ENCODE data around the gene WDR90. TPM values are rescaled to one million over a fixed set of nuclear protein-coding genes. Genes with fewer than 3 reads are reported as not detected.

The WDR90 gene
- total RNA-seq, 2 donors from 2014 or later: 15.8 to 111 TPM

GRCh38 chr16:629833-630248 lies 19.3 kb upstream of the WDR90 start:
- H3K4me3 ChIP-seq: no peak overlapping the region
- 40 to 55% methylated on average over 1 to 6 of the region's 11 CpGs for WGBS, 2 donors
- H3K9me3 ChIP-seq: no peaks in the 10 kb centered on the region
- ATAC-seq: peak; percentile 5
- H3K27ac ChIP-seq: no peak overlapping the region
- H3K27me3 ChIP-seq: no peaks in the 10 kb centered on the region
- intact Hi-C loops (cut with DNase I): no loop called here
- H3K36me3 ChIP-seq (replicated peaks in 1 of 2; ENCODE audit: insufficient read depth in 1 of 2, low read depth in 2 of 2): peaks cover 4 to 7% of the 10 kb centered on the region in 2 donors
- TF ChIP-seq, protein P1, sequence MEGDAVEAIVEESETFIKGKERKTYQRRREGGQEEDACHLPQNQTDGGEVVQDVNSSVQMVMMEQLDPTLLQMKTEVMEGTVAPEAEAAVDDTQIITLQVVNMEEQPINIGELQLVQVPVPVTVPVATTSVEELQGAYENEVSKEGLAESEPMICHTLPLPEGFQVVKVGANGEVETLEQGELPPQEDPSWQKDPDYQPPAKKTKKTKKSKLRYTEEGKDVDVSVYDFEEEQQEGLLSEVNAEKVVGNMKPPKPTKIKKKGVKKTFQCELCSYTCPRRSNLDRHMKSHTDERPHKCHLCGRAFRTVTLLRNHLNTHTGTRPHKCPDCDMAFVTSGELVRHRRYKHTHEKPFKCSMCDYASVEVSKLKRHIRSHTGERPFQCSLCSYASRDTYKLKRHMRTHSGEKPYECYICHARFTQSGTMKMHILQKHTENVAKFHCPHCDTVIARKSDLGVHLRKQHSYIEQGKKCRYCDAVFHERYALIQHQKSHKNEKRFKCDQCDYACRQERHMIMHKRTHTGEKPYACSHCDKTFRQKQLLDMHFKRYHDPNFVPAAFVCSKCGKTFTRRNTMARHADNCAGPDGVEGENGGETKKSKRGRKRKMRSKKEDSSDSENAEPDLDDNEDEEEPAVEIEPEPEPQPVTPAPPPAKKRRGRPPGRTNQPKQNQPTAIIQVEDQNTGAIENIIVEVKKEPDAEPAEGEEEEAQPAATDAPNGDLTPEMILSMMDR (IDR thresholded peaks at IDR 0.05): no peak
- no peak for TF ChIP-seq POLR2A (IDR thresholded peaks at IDR 0.05)
- peaks cover 17% of the 10 kb centered on the region for H3K4me1 ChIP-seq
- peak in 2 of 4 donors; percentile 15 to 17 for DNase-seq

GRCh38 chr16:630249-630814 lies 18.8 kb upstream of the WDR90 start:
- Histone ChIP-seq H3K4me1 (peaks cover 22% of the 10 kb centered on the region), H3K36me3 (replicated peaks in 1 of 2; ENCODE audit: insufficient read depth in 1 of 2, low read depth in 2 of 2) (peaks cover 4 to 7% of the 10 kb centered on the region in 2 donors), H3K27me3 (no peaks in the 10 kb centered on the region), H3K27ac (no peak overlapping the region), H3K4me3 (no peak overlapping the region), H3K9me3 (no peaks in the 10 kb centered on the region)
- ATAC-seq (no peak), DNase-seq (peak in 2 of 4 donors; percentile 14 to 17)
- 50 to 63% methylated on average over 2 to 29 of the region's 29 CpGs for WGBS, 2 donors
- no peak for TF ChIP-seq POLR2A (IDR thresholded peaks at IDR 0.05)
- TF ChIP-seq, protein P1 (IDR thresholded peaks at IDR 0.05): no peak
- intact Hi-C loops (cut with DNase I): no loop called here

DNA sequence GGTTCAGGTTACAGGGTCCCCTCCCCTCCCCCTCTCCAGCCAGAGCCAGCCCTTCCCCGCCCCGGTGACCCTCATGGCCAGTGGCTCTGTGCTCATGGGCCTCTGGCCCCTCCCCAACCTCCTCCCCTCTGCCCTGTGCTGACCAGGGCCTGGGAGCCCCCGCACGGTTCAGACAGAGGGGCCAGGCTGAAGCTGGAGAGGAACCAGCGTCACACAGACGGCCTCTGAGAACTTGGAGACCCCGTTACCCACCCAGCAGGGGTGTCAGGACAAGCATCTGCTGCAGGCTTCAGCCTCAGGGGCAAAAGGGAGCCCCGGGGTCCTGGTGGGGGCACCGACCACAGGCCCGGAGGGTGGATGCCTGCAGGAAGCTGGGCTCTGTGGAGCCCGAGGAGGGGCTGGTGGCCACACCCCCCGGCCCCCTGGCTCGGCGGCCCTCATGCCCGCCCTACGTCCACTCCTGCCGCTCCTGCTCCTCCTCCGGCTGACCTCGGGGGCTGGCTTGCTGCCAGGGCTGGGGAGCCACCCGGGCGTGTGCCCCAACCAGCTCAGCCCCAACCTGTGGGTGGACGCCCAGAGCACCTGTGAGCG lies 18.3 kb upstream of the WDR90 start, which contains the start of gene WFIKKN1:
TSS of gene WFIKKN1 (plus strand) at position 171 of the 591 bp plus-strand sequence. CDS start at position 440, 269 bp downstream.
- peak; percentile 38 for ATAC-seq
- TF ChIP-seq, protein P1 (IDR thresholded peaks at IDR 0.05): no peak
- TF ChIP-seq POLR2A (IDR thresholded peaks at IDR 0.05): no peak

GRCh38 chr16:631808-632358 lies 17.3 kb upstream of the WDR90 start:
- DNase-seq (no peak), ATAC-seq (no peak)
- WGBS, 2 donors: 33 to 40% methylated on average over 9 of the region's 9 CpGs
- Histone ChIP-seq H3K27me3 (no peaks in the 10 kb centered on the region), H3K36me3 (replicated peaks in 1 of 2; ENCODE audit: insufficient read depth in 1 of 2, low read depth in 2 of 2) (peaks cover 4 to 6% of the 10 kb centered on the region in 2 donors), H3K9me3 (no peaks in the 10 kb centered on the region), H3K4me3 (no peak overlapping the region), H3K4me1 (peaks cover 28% of the 10 kb centered on the region), H3K27ac (no peak overlapping the region)
- intact Hi-C loops (cut with DNase I): no loop called here
- TF ChIP-seq, protein P1 (IDR thresholded peaks at IDR 0.05): no peak
- no peak for TF ChIP-seq POLR2A (IDR thresholded peaks at IDR 0.05)

More for the DNA sequence above, 18.3 kb upstream of the WDR90 start, which contains the start of gene WFIKKN1:
- H3K4me3 ChIP-seq: no peak within 1 kb of the TSS
- WGBS, 2 donors: 3 to 8% methylated on average over 4 to 20 of the region's 23 CpGs
- H3K36me3 ChIP-seq (replicated peaks in 1 of 2; ENCODE audit: insufficient read depth in 1 of 2, low read depth in 2 of 2): peaks cover 4 to 6% of the 10 kb centered on the region in 2 donors
- H3K27me3 ChIP-seq: no peaks in the 10 kb centered on the region
- H3K4me1 ChIP-seq: peaks cover 27% of the 10 kb centered on the region
- intact Hi-C loops (cut with DNase I): no loop called here
- H3K27ac ChIP-seq: no peak within 1 kb of the TSS
- peak; percentile 52 to 77 (median 62) for DNase-seq
- no peaks in the 10 kb centered on the region for H3K9me3 ChIP-seq

Data from body of pancreas (tissue), 4 donors.